Adrenal gland (tissue), 12 donors: Measurements from ENCODE around the gene HIVEP3. TPM values are rescaled to one million over a fixed set of nuclear protein-coding genes. Genes with fewer than 3 reads are reported as not detected.

ENCODE experiments used
- DNase-seq, 7 donors: peaks; one replicate each; pipeline ENCODE4 v3.0.0-alpha.2; 2019 to 2020
- H3K27ac ChIP-seq, 5 donors: fragments of 200-600 bp; sonication (generic) in 4 of 5; 1 replicate in 3 of 5; 2 replicates in 2 of 5; pipeline versions ENCODE4 v1.5.1 to v1.8.0; 2016 to 2020; ENCODE audit warnings: mild to moderate bottlenecking in 1 of 5
- H3K27me3 ChIP-seq: fragments of 200-600 bp; 2 replicates; pipeline ENCODE4 v1.8.0; 2021
- H3K36me3 ChIP-seq, 2 donors: fragments of 200-600 bp; replicated peaks in 1 of 2; 1 replicate in 1 of 2; 2 replicates in 1 of 2; pipeline versions ENCODE4 v1.5.1 to v1.8.0; 2018 to 2022
- H3K4me1 ChIP-seq, 2 donors: fragments of 200-600 bp; replicated peaks in 1 of 2; 1 replicate in 1 of 2; 2 replicates in 1 of 2; pipeline versions ENCODE4 v1.5.1 to v1.8.0; 2018 to 2021
- H3K4me3 ChIP-seq, 4 donors: fragments of 200-600 bp; sonication (generic) in 3 of 4; one replicate each; pipeline ENCODE4 v1.5.1; 2016 to 2018
- H3K9me3 ChIP-seq, 3 donors: fragments of 200-600 bp; sonication (generic) in 1 of 3; replicated peaks in 1 of 3; 1 replicate in 2 of 3; 2 replicates in 1 of 3; pipeline versions ENCODE4 v1.5.1 to v1.8.0; 2016 to 2021
- CTCF ChIP-seq, 6 experiments: fragments of 450-650 bp in 4 of 6; fragments of 200-600 bp in 2 of 6; sonication (generic) in 1 of 6; IDR thresholded peaks; 1 replicate in 5 of 6; 2 replicates in 1 of 6; pipeline versions ENCODE4 v1.5.1 to v1.8.0; 2016 to 2021; ENCODE audit warnings: antibody characterized with exemption in 6 of 6, mild to moderate bottlenecking in 2 of 6, moderate library complexity in 1 of 6
- POLR2A ChIP-seq, 2 donors: fragments of 450-650 bp; IDR thresholded peaks; one replicate each; pipeline ENCODE4 v1.6.1; 2017; ENCODE audit warnings: antibody characterized with exemption in 2 of 2, mild to moderate bottlenecking in 2 of 2, moderate library complexity in 1 of 2
- WGBS, 4 donors: extraction: QIAGEN DNeasy Blood & Tissue Kit in 2 of 4; methylation state at CpG; one replicate each; pipeline versions ENCODE4 v1.1.5 to v1.1.7; 2013 to 2017; 5-methylcytosine and 5-hydroxymethylcytosine counted together
- intact Hi-C, 2 donors: fragments of 100-400 bp; cut with DNase I; formaldehyde crosslinking; loops; one replicate each; pipeline versions ENCODE4 v1.14.1 to v1.15.0; 2022 to 2023
- polyA plus RNA-seq, 3 donors: library from polyadenylated mRNA; stranded (reverse); fragments of 200-250 nt in 2 of 3; fragments of 350-450 nt in 1 of 3; fragmentation: Illumina TruSeq in 1 of 3; extraction: RNeasy Lipid Tissue Mini Kit (QIAGEN cat#74804) in 1 of 3; gene quantifications; one replicate each; pipeline ENCODE4 v1.2.3, GENCODE V29; 2013 to 2014
- total RNA-seq, 9 donors: library from RNA; depleted of rRNA in 4 of 9; stranded (reverse); fragments of >200 nt in 4 of 9; fragments of 120-200 nt in 1 of 9; fragmentation: NEBNext Ultra II Directional in 1 of 9; extraction: Animal tissue kit (Norgen Biotek cat#: 25700) in 1 of 9; gene quantifications; one replicate each; pipeline versions ENCODE4 v1.1.0 to v1.2.4, GENCODE V29; 2013 to 2023
- donor health status: healthy with polysubstance abuse.
- donor health status: Bipolar disorder and iron deficiency.
- donor health status: DM: yes; HTN: yes; CAD: no.
- donor health status: DM: no; HTN: no; CAD: no.
- donor health status: DM: no; HTN: no; CAD: no.
- donor health status: DM: yes; HTN: yes; CAD: no.

Gene HIVEP3
- total and polyA plus RNA-seq, 12 donors = 3.2 to 7.7 (median 7.0) TPM

GRCh38 chr1:41811051-41811795 is 107.5 kb downstream of the HIVEP3 start:
- TF ChIP-seq CTCF (IDR thresholded peaks at IDR 0.05) (no peak), POLR2A (IDR thresholded peaks at IDR 0.05) (no peak)
- no peaks in the 10 kb centered on the region for H3K36me3 ChIP-seq
- H3K27ac ChIP-seq = no peak overlapping the region
- no peak for DNase-seq
- H3K4me3 ChIP-seq = no peak overlapping the region
- no peaks in the 10 kb centered on the region for H3K27me3 ChIP-seq
- intact Hi-C loops = no loop called here
- WGBS, 4 donors = 63 to 69% (median 67%) methylated on average over 7 of the region's 7 CpGs
- peaks cover 0 to 7% of the 10 kb centered on the region in 2 donors for H3K4me1 ChIP-seq
- no peaks in the 10 kb centered on the region for H3K9me3 ChIP-seq

GRCh38 chr1:41810446-41810845 is 108.3 kb downstream of the HIVEP3 start:
- no peaks in the 10 kb centered on the region for H3K9me3 ChIP-seq
- H3K27me3 ChIP-seq = no peaks in the 10 kb centered on the region
- no peak for TF ChIP-seq POLR2A (IDR thresholded peaks at IDR 0.05)
- no peak for TF ChIP-seq CTCF (IDR thresholded peaks at IDR 0.05)
- H3K4me3 ChIP-seq = no peak overlapping the region
- no peak overlapping the region for H3K27ac ChIP-seq
- peak in 2 of 7 donors; percentile 19 to 35 for DNase-seq
- H3K4me1 ChIP-seq = peaks cover 0 to 7% of the 10 kb centered on the region in 2 donors
- H3K36me3 ChIP-seq = no peaks in the 10 kb centered on the region
- intact Hi-C loops = no loop called here

GRCh38 chr1:41809692-41810091 is 109.0 kb downstream of the HIVEP3 start:
- Histone ChIP-seq H3K4me1 (peaks cover 0 to 7% of the 10 kb centered on the region in 2 donors), H3K27ac (no peak overlapping the region), H3K27me3 (no peaks in the 10 kb centered on the region), H3K36me3 (no peaks in the 10 kb centered on the region), H3K9me3 (no peaks in the 10 kb centered on the region), H3K4me3 (no peak overlapping the region)
- no peak for DNase-seq
- intact Hi-C loops = loop anchor here in 1 of 2 donors (10.0 kb wide), 1 partner anchor 235 kb away; no protein-coding TSS in a partner anchor
- TF ChIP-seq CTCF (IDR thresholded peaks at IDR 0.05) = no peak
- no peak for TF ChIP-seq POLR2A (IDR thresholded peaks at IDR 0.05)
- 46 to 62% (median 56%) methylated on average over 3 of the region's 3 CpGs for WGBS, 4 donors

- intact Hi-C loops = loop anchor here in 1 of 2 donors (10.0 kb wide), 1 partner anchor 233 kb away; no protein-coding TSS in a partner anchor
Observed at GRCh38 chr1:41807390-41807789, 111.3 kb downstream of the HIVEP3 start.

More at GRCh38 chr1:41807390-41807789, 111.3 kb downstream of the HIVEP3 start:
- Histone ChIP-seq H3K27me3 (no peaks in the 10 kb centered on the region), H3K4me1 (peaks cover 0 to 21% of the 10 kb centered on the region in 2 donors), H3K36me3 (no peaks in the 10 kb centered on the region), H3K9me3 (no peaks in the 10 kb centered on the region), H3K4me3 (no peak overlapping the region), H3K27ac (no peak overlapping the region)
- TF ChIP-seq CTCF (IDR thresholded peaks at IDR 0.05) (no peak), POLR2A (IDR thresholded peaks at IDR 0.05) (no peak)
- WGBS, 4 donors = 81 to 96% (median 89%) methylated on average over 6 of the region's 6 CpGs
- no peak for DNase-seq
